HepG2 (cell line): ENCODE measurements around the gene ORMDL3. TPM values are rescaled to one million over a fixed set of nuclear protein-coding genes. Genes with fewer than 3 reads are reported as not detected.

ENCODE experiments used
- ATAC-seq: fragments of 200-7000 bp; cut with Tn5 transposase; 3 replicates; pipeline ENCODE4 v1.9.1; 2020; ENCODE audit warnings: mild to moderate bottlenecking, moderate library complexity
- BruUV-seq: library from RNA; stranded (reverse); fragments of 400-500 nt; replicated peaks from 2 replicates; lab custom pipeline; 2021; lab: Mats Ljungman, UMichigan
- CTCF ChIA-PET: fragments of 300-600 bp; formaldehyde crosslinking; extraction: SDS; loops from one replicate; lab custom pipeline; 2021; ENCODE audit warnings: low total read pairs, inconsistent platforms, low intra/inter-chr PET ratio; lab: Yijun Ruan, JAX
- POLR2A ChIA-PET: fragments of 350-600 bp; sonication (Branson Sonifier 250); formaldehyde crosslinking; loops from one replicate; lab custom pipeline; 2020; ENCODE audit warnings: antibody characterized with exemption, inconsistent platforms; lab: Yijun Ruan, JAX
- DNase-seq: peaks from one replicate; pipeline ENCODE4 v3.0.0-alpha.2; 2015; ENCODE audit warnings: low spot score
- FAIRE-seq: peaks from 3 replicates; lab custom pipeline; 2011; peaks lifted over from hg19 to GRCh38; lab: Jason Lieb, UNC
- H2AFZ ChIP-seq: one replicate; pipeline ENCODE4 v1.6.1; 2011; ENCODE audit warnings: low read length, inconsistent platforms
- H3K27ac ChIP-seq: fragments of 300-600 bp; 3 replicates; pipeline ENCODE4 v1.8.0; 2011; ENCODE audit warnings: mixed run types, mild to moderate bottlenecking, mixed read lengths, low read length, inconsistent platforms; ENCODE audit not compliant: insufficient read depth; ENCODE audit errors: extremely low read length
- H3K27me3 ChIP-seq, 2 experiments: fragments of 200-600 bp in 1 of 2; 2 replicates in 1 of 2; 3 replicates in 1 of 2; pipeline versions ENCODE4 v1.6.0 to v1.8.0; 2011; ENCODE audit warnings: low read length in 2 of 2, mild to moderate bottlenecking in 2 of 2, moderate library complexity in 2 of 2, inconsistent platforms in 1 of 2; ENCODE audit not compliant: insufficient read depth in 2 of 2, control insufficient read depth in 1 of 2
- H3K36me3 ChIP-seq, 2 experiments: fragments of 200-600 bp in 1 of 2; replicated peaks in 1 of 2; 2 replicates in 1 of 2; 3 replicates in 1 of 2; pipeline versions ENCODE4 v1.5.1 to v1.8.0; 2011; ENCODE audit warnings: low read length in 2 of 2, inconsistent platforms in 1 of 2; ENCODE audit not compliant: insufficient read depth in 2 of 2, control insufficient read depth in 1 of 2
- H3K4me1 ChIP-seq: 2 replicates; pipeline ENCODE4 v1.5.1; 2012; ENCODE audit warnings: low read length, inconsistent platforms; ENCODE audit not compliant: insufficient read depth
- H3K4me2 ChIP-seq: 2 replicates; pipeline ENCODE4 v1.6.0; 2011; ENCODE audit warnings: low read depth, low read length, inconsistent platforms
- H3K4me3 ChIP-seq, 3 experiments: fragments of 200-600 bp in 1 of 3; sonication (generic), shearing (Covaris generic) in 1 of 3; replicated peaks in 1 of 3; 2 replicates each; pipeline ENCODE4 v1.5.1; 2011 to 2016; ENCODE audit warnings: low read length in 3 of 3, inconsistent platforms in 2 of 3, low read depth in 2 of 3, mild to moderate bottlenecking in 2 of 3, control low read depth in 1 of 3, mixed read lengths in 1 of 3; ENCODE audit not compliant: insufficient read depth in 1 of 3
- H3K79me2 ChIP-seq: one replicate; pipeline ENCODE4 v1.6.1; 2011; ENCODE audit warnings: low read length, inconsistent platforms; ENCODE audit not compliant: insufficient read depth
- H3K9ac ChIP-seq: 2 replicates; pipeline ENCODE4 v1.6.0; 2011; ENCODE audit warnings: mild to moderate bottlenecking, low read depth, low read length, inconsistent platforms; ENCODE audit not compliant: insufficient read depth
- H3K9me3 ChIP-seq: 2 replicates; pipeline ENCODE4 v1.5.1; 2012; ENCODE audit warnings: mild to moderate bottlenecking, low read length
- H4K20me1 ChIP-seq: 2 replicates; pipeline ENCODE4 v1.6.0; 2011; ENCODE audit warnings: inconsistent platforms, mild to moderate bottlenecking, low read length, moderate library complexity; ENCODE audit not compliant: insufficient read depth
- IRF1 ChIP-seq: sonication (generic); formaldehyde crosslinking; IDR thresholded peaks from 2 replicates; pipeline ENCODE4 v1.4.0; 2020; ENCODE audit warnings: low read depth, mild to moderate bottlenecking, missing genetic modification reagents
- SETDB1 ChIP-seq: sonication (generic); formaldehyde crosslinking; IDR thresholded peaks from 2 replicates; pipeline ENCODE4 v1.5.1; 2020; ENCODE audit warnings: missing genetic modification reagents, mild to moderate bottlenecking, borderline replicate concordance
- SRSF4 ChIP-seq: fragments of 200-400 bp; formaldehyde crosslinking; IDR thresholded peaks from one replicate; pipeline ENCODE4 v1.6.1; 2018; ENCODE audit warnings: mild to moderate bottlenecking, low read depth, low read length, moderate library complexity; ENCODE audit not compliant: poor library complexity, severe bottlenecking
- STAT6 ChIP-seq: sonication (generic); formaldehyde crosslinking; IDR thresholded peaks from 2 replicates; pipeline ENCODE4 v1.4.0; 2020; ENCODE audit warnings: missing genetic modification reagents, mild to moderate bottlenecking, borderline replicate concordance
- WGBS: methylation state at CpG from one replicate; pipeline ENCODE4 v1.1.6; 2017; ENCODE audit warnings: low lambda C conversion rate; 5-methylcytosine and 5-hydroxymethylcytosine counted together
- in situ Hi-C: cut with HindIII; loops from 2 replicates; pipeline ENCODE4 v1.10.0; 2017; ENCODE audit warnings: low pct_unique_long_range_greater_than_20kb; ENCODE audit not compliant: extremely low pct_ligation_motif_present
- intact Hi-C: fragments of 100-400 bp; cut with micrococcal nuclease; formaldehyde crosslinking; loops from one replicate; pipeline ENCODE4 v1.10.0; 2022; ENCODE audit not compliant: unreplicated experiment
- polyA plus RNA-seq, 8 experiments: library from polyadenylated mRNA; depleted of rRNA in 3 of 8; stranded (reverse) in 7 of 8; unstranded in 1 of 8; fragments of >200 nt; fragmentation: Illumina TruSeq in 4 of 8; extraction: Trizol in 4 of 8; gene quantifications; 2 replicates each; pipeline versions ENCODE4 v1.2.1 to v1.2.3, GENCODE V29; 2011 to 2016; ENCODE audit warnings: low read depth in 4 of 8, missing spikeins in 1 of 8, mixed read lengths in 1 of 8; ENCODE audit not compliant: insufficient read depth in 1 of 8
- total RNA-seq, 5 experiments: library from RNA; depleted of rRNA; stranded (reverse); fragments of >200 nt; fragmentation: Illumina TruSeq; extraction: Trizol; gene quantifications; 2 replicates each; pipeline ENCODE4 v1.2.3, GENCODE V29; 2016; ENCODE audit warnings: low read depth in 1 of 5
- TF ChIP-seq, protein P1 (sequence below): sonication (generic); formaldehyde crosslinking; IDR thresholded peaks from 2 replicates; pipeline ENCODE4 v1.9.0; 2021; ENCODE audit warnings: missing genetic modification reagents, borderline replicate concordance
- TF ChIP-seq, protein P2 (sequence below), 2 experiments: fragments of 450-650 bp in 1 of 2; sonication (generic) in 1 of 2; formaldehyde crosslinking in 1 of 2; IDR thresholded peaks; 2 replicates each; pipeline versions ENCODE4 v1.6.1 to v1.8.0; 2016 to 2022; ENCODE audit warnings: antibody characterized with exemption in 1 of 2, mild to moderate bottlenecking in 1 of 2, missing genetic modification reagents in 1 of 2

The ORMDL3 gene
- total and polyA plus RNA-seq, 2 of the 13 experiments (the other 11 are each of a cell fraction or from before 2014, with no cell fraction given): 181 to 384 TPM

- FAIRE-seq: no peak
- no peak for TF ChIP-seq SETDB1 (CRISPR knock-in tag)
- no peak for TF ChIP-seq SRSF4
- TF ChIP-seq, protein P1, sequence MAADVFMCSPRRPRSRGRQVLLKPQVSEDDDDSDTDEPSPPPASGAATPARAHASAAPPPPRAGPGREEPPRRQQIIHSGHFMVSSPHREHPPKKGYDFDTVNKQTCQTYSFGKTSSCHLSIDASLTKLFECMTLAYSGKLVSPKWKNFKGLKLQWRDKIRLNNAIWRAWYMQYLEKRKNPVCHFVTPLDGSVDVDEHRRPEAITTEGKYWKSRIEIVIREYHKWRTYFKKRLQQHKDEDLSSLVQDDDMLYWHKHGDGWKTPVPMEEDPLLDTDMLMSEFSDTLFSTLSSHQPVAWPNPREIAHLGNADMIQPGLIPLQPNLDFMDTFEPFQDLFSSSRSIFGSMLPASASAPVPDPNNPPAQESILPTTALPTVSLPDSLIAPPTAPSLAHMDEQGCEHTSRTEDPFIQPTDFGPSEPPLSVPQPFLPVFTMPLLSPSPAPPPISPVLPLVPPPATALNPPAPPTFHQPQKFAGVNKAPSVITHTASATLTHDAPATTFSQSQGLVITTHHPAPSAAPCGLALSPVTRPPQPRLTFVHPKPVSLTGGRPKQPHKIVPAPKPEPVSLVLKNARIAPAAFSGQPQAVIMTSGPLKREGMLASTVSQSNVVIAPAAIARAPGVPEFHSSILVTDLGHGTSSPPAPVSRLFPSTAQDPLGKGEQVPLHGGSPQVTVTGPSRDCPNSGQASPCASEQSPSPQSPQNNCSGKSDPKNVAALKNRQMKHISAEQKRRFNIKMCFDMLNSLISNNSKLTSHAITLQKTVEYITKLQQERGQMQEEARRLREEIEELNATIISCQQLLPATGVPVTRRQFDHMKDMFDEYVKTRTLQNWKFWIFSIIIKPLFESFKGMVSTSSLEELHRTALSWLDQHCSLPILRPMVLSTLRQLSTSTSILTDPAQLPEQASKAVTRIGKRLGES (CRISPR knock-in tag): no peak
- TF ChIP-seq, protein P2, sequence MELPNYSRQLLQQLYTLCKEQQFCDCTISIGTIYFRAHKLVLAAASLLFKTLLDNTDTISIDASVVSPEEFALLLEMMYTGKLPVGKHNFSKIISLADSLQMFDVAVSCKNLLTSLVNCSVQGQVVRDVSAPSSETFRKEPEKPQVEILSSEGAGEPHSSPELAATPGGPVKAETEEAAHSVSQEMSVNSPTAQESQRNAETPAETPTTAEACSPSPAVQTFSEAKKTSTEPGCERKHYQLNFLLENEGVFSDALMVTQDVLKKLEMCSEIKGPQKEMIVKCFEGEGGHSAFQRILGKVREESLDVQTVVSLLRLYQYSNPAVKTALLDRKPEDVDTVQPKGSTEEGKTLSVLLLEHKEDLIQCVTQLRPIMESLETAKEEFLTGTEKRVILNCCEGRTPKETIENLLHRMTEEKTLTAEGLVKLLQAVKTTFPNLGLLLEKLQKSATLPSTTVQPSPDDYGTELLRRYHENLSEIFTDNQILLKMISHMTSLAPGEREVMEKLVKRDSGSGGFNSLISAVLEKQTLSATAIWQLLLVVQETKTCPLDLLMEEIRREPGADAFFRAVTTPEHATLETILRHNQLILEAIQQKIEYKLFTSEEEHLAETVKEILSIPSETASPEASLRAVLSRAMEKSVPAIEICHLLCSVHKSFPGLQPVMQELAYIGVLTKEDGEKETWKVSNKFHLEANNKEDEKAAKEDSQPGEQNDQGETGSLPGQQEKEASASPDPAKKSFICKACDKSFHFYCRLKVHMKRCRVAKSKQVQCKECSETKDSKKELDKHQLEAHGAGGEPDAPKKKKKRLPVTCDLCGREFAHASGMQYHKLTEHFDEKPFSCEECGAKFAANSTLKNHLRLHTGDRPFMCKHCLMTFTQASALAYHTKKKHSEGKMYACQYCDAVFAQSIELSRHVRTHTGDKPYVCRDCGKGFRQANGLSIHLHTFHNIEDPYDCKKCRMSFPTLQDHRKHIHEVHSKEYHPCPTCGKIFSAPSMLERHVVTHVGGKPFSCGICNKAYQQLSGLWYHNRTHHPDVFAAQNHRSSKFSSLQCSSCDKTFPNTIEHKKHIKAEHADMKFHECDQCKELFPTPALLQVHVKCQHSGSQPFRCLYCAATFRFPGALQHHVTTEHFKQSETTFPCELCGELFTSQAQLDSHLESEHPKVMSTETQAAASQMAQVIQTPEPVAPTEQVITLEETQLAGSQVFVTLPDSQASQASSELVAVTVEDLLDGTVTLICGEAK (IDR thresholded peaks at IDR 0.05): no peak
- TF ChIP-seq, protein P2 (CRISPR knock-in tag; IDR thresholded peaks at IDR 0.05): no peak
- no peak for TF ChIP-seq IRF1 (CRISPR knock-in tag)
- TF ChIP-seq STAT6 (CRISPR knock-in tag): no peak
Observed at GRCh38 chr17:39871801-39872200, 55.6 kb downstream of the ORMDL3 start.

More at GRCh38 chr17:39871801-39872200, 55.6 kb downstream of the ORMDL3 start:
- WGBS: 6% methylated on average over 2 of the region's 2 CpGs
- POLR2A ChIA-PET: no interaction called here
- no peaks in the 10 kb centered on the region for H3K36me3 ChIP-seq
- no TSS peak for BruUV-seq
- H3K9me3 ChIP-seq: no peaks in the 10 kb centered on the region
- H3K4me1 ChIP-seq: no peaks in the 10 kb centered on the region
- H2AFZ ChIP-seq: no peak overlapping the region
- ATAC-seq (no peak), DNase-seq (no peak)
- intact Hi-C loops (loop anchor here (1.0 kb wide), 1 partner anchor 108 kb away; the partner anchor contains the start of gene PSMD3), in situ Hi-C loops (loop anchor here (5.0 kb wide), 1 partner anchor 110 kb away; the partner anchor contains the start of gene PSMD3)
- no peak overlapping the region for H3K4me2 ChIP-seq
- CTCF ChIA-PET: interaction anchor here (0.7 to 1.4 kb wide), 3 partner anchors 56 to 142 kb away, joined by 3 to 14 read pairs (median 3); partner anchors contain the start of genes LRRC3C, ORMDL3 and PSMD3
- H3K27ac ChIP-seq: no peak overlapping the region
- no peaks in the 10 kb centered on the region for H3K79me2 ChIP-seq
- H3K9ac ChIP-seq: no peak overlapping the region
- peaks cover 2 to 23% of the 10 kb centered on the region in 2 experiments; a peak in 4 of 5 replicates for H3K27me3 ChIP-seq
- H4K20me1 ChIP-seq: no peaks in the 10 kb centered on the region
- no peak overlapping the region for H3K4me3 ChIP-seq
